ENCODE data around the gene HPD.

DNA sequence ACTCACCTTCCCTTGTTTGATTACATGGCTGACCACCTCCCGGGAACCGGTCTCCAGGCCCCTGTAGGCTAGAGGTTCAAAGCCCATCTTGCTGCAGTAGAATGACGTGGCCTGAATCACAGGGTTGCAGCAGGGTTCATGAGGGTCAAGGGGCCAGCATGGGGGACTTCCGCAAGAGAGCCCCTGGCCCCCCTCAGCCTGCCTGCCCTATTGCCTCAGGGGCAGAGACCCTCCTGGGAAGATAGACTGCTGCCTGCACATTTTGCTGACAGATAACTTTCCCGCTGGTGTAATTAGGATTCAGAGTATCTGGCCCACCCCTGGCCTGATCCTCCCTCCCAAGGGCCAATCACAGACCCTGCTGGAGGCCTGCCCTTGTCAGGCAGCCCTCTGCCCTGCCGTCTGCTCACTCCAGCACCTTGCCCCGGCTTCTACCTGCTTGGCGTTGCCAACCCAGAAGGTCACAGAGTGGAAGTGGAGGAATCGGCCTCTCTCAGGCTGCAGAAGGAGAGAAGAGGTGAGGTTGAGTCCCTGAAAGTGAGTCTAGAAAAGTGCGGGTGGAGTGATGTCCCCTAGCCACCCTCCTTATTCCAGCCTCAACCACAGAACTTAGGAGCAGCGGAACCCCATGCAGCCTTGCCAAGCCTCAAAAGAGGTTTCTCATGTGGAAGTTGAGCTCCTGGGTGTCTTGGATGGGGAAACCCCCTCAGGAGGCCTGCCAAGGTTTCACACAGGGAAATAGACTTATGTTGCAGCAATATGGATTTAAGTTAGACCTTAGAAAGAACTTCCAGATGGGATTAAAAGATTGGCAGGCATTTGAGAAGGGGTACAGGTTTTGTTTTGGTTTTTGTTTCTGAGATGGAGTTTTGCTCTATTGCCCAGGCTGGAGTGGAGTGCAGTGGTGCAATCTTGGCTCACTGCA is 1.1 kb downstream of the HPD start:
- TF ChIP-seq CTCF (IDR thresholded peaks at IDR 0.05) (no peak), EP300 (IDR thresholded peaks at IDR 0.05) (no peak), POLR2A (IDR thresholded peaks at IDR 0.05) (no peak), POLR2AphosphoS5 (IDR thresholded peaks at IDR 0.05) (no peak)
